GM12878 (cell line): ENCODE data around the gene CEP97. TPM values are rescaled to one million over a fixed set of nuclear protein-coding genes. Genes with fewer than 3 reads are reported as not detected.
A peak's percentile ranks its signal among the peaks of the same experiment; 100 is the strongest.

Experiments used
- ATAC-seq: fragments of 200-7000 bp; cut with Tn5 transposase; 3 replicates; pipeline ENCODE4 v1.9.1; 2020; ENCODE audit warnings: mild to moderate bottlenecking, moderate library complexity
- BruUV-seq: library from RNA; stranded (reverse); fragments of 400-500 nt; replicated peaks from 2 replicates; lab custom pipeline; 2021; lab: Mats Ljungman, UMichigan
- CTCF ChIA-PET: fragments of 300-600 bp; sonication (Branson Sonifier 250); formaldehyde crosslinking; extraction: SDS; loops from one replicate; lab custom pipeline; 2021; ENCODE audit warnings: inconsistent platforms; lab: Yijun Ruan, JAX
- POLR2A ChIA-PET: fragments of 350-600 bp; formaldehyde crosslinking; extraction: SDS; loops from one replicate; lab custom pipeline; 2021; ENCODE audit warnings: inconsistent platforms; lab: Charles Lee
- RAD21 ChIA-PET: fragments of 300-600 bp; sonication (Branson Sonifier 250); formaldehyde crosslinking; loops from one replicate; lab custom pipeline; 2023; ENCODE audit warnings: antibody characterized with exemption; ENCODE audit not compliant: unreplicated experiment; lab: Charles Lee
- SMC1A ChIA-PET: fragments of 300-600 bp; sonication (Branson Sonifier 250); formaldehyde crosslinking; loops from one replicate; lab custom pipeline; 2023; ENCODE audit not compliant: unreplicated experiment, uncharacterized antibody; lab: Charles Lee
- DNase-seq: peaks from one replicate; pipeline ENCODE4 v3.0.0-alpha.2; 2011; ENCODE audit warnings: low read depth, low spot score
- FAIRE-seq: peaks from 3 replicates; lab custom pipeline; 2011; peaks lifted over from hg19 to GRCh38; lab: Jason Lieb, UNC
- H2AFZ ChIP-seq: 2 replicates; pipeline ENCODE4 v1.6.0; 2011; ENCODE audit warnings: low read depth, low read length, control low read depth; ENCODE audit not compliant: control insufficient read depth
- H3K27ac ChIP-seq: 2 replicates; pipeline ENCODE4 v1.5.1; 2011; ENCODE audit warnings: control low read depth; ENCODE audit not compliant: control insufficient read depth, insufficient read depth
- H3K27me3 ChIP-seq, 2 experiments: replicated peaks in 1 of 2; 2 replicates each; pipeline versions ENCODE4 v1.6.0 to v1.6.1; 2011; ENCODE audit warnings: low read length in 1 of 2; ENCODE audit not compliant: control insufficient read depth in 2 of 2, insufficient read depth in 2 of 2
- H3K36me3 ChIP-seq, 2 experiments: 2 replicates each; pipeline ENCODE4 v1.5.1; 2011; ENCODE audit warnings: low read length in 1 of 2; ENCODE audit not compliant: control insufficient read depth in 2 of 2, insufficient read depth in 2 of 2
- H3K4me1 ChIP-seq: 2 replicates; pipeline ENCODE4 v1.6.1; 2011; ENCODE audit warnings: mild to moderate bottlenecking, low read length, moderate library complexity, mixed read lengths; ENCODE audit not compliant: control insufficient read depth, insufficient read depth
- H3K4me2 ChIP-seq: 2 replicates; pipeline ENCODE4 v1.6.0; 2011; ENCODE audit warnings: control low read depth; ENCODE audit not compliant: control insufficient read depth, insufficient read depth
- H3K4me3 ChIP-seq: fragments of 200-600 bp; sonication (generic); 2 replicates; pipeline ENCODE4 v1.5.1; 2016
- H3K79me2 ChIP-seq: 2 replicates; pipeline ENCODE4 v1.6.0; 2011; ENCODE audit warnings: low read length; ENCODE audit not compliant: control insufficient read depth, insufficient read depth
- H3K9ac ChIP-seq: 2 replicates; pipeline ENCODE4 v1.8.0; 2011; ENCODE audit warnings: low read length, control low read depth, mixed read lengths; ENCODE audit not compliant: control insufficient read depth, insufficient read depth
- H3K9me3 ChIP-seq: replicated peaks from 3 replicates; pipeline ENCODE4 v1.5.1; 2011; ENCODE audit warnings: mild to moderate bottlenecking, low read length; ENCODE audit not compliant: control insufficient read depth, insufficient read depth
- H4K20me1 ChIP-seq: 2 replicates; pipeline ENCODE4 v1.6.0; 2011; ENCODE audit not compliant: control insufficient read depth, insufficient read depth
- MEF2A ChIP-seq: IDR thresholded peaks from 2 replicates; pipeline ENCODE4 v1.6.1; 2011; ENCODE audit warnings: low read depth, mild to moderate bottlenecking, low read length, moderate library complexity; ENCODE audit not compliant: insufficient read depth
- MYC ChIP-seq: IDR thresholded peaks from 2 replicates; pipeline ENCODE4 v1.6.1; 2011; ENCODE audit warnings: mild to moderate bottlenecking, low read length, moderate library complexity, inconsistent platforms; ENCODE audit not compliant: insufficient read depth, insufficient replicate concordance, insufficient read length, severe bottlenecking
- NBN ChIP-seq: fragments of 450-650 bp; IDR thresholded peaks from 2 replicates; pipeline ENCODE4 v1.6.1; 2016
- WGBS: methylation state at CpG from one replicate; pipeline ENCODE4 v1.1.6; 2016; ENCODE audit warnings: low lambda C conversion rate; ENCODE audit not compliant: insufficient replicate concordance, insufficient coverage; ENCODE audit errors: missing lambda C conversion rate; 5-methylcytosine and 5-hydroxymethylcytosine counted together
- in situ Hi-C: fragments of 300-500 bp; cut with MboI; formaldehyde crosslinking; loops from 9 replicates; pipeline ENCODE4 v1.14.3; 2018; ENCODE audit warnings: mixed read lengths
- intact Hi-C: fragments of 100-400 bp; cut with micrococcal nuclease; formaldehyde crosslinking; loops from one replicate; pipeline ENCODE4 v1.14.2; 2022; ENCODE audit not compliant: unreplicated experiment
- polyA plus RNA-seq, 11 experiments: library from polyadenylated mRNA; depleted of rRNA in 4 of 11; unstranded in 6 of 11; stranded (reverse) in 5 of 11; fragments of >200 nt; fragmentation: Nextera tagmentation in 4 of 11; fragmentation: Illumina TruSeq in 1 of 11; extraction: Ambion mirVana in 4 of 11; extraction: Trizol in 1 of 11; gene quantifications; 1 replicate in 1 of 11; 2 replicates in 10 of 11; pipeline versions ENCODE4 v1.2.1 to v1.2.3, GENCODE V29; 2011 to 2016; ENCODE audit warnings: inconsistent platforms in 2 of 11, missing spikeins in 2 of 11, low read depth in 1 of 11
- total RNA-seq, 4 experiments: library from RNA; depleted of rRNA in 3 of 4; stranded (reverse); fragments of >200 nt in 3 of 4; fragmentation: Illumina TruSeq in 1 of 4; extraction: Trizol in 1 of 4; gene quantifications; 2 replicates each; pipeline versions ENCODE4 v1.2.1 to v1.2.3, GENCODE V29; 2013 to 2021
- TF ChIP-seq, protein P1 (sequence below): fragments of 450-650 bp; IDR thresholded peaks from 2 replicates; pipeline ENCODE4 v1.6.1; 2016; ENCODE audit warnings: mild to moderate bottlenecking
- TF ChIP-seq, protein P2 (sequence below): IDR thresholded peaks from 2 replicates; pipeline ENCODE4 v1.6.1; 2012; ENCODE audit warnings: low read depth, low read length, improper control_type of control experiment

Gene CEP97
- total and polyA plus RNA-seq, 10 of the 15 experiments (the other 5 are each of a cell fraction or from before 2014, with no cell fraction given), result 1.9 to 13.7 (median 5.8) TPM

GRCh38 chr3:101779047-101779821, 54.8 kb downstream of the CEP97 start, which contains the start of gene NXPE3 (continued):
- TF ChIP-seq, protein P1, sequence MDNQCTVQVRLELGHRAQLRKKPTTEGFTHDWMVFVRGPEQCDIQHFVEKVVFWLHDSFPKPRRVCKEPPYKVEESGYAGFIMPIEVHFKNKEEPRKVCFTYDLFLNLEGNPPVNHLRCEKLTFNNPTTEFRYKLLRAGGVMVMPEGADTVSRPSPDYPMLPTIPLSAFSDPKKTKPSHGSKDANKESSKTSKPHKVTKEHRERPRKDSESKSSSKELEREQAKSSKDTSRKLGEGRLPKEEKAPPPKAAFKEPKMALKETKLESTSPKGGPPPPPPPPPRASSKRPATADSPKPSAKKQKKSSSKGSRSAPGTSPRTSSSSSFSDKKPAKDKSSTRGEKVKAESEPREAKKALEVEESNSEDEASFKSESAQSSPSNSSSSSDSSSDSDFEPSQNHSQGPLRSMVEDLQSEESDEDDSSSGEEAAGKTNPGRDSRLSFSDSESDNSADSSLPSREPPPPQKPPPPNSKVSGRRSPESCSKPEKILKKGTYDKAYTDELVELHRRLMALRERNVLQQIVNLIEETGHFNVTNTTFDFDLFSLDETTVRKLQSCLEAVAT, result no peak
- TF ChIP-seq MYC (no peak), MEF2A (no peak)
- TF ChIP-seq, protein P2, sequence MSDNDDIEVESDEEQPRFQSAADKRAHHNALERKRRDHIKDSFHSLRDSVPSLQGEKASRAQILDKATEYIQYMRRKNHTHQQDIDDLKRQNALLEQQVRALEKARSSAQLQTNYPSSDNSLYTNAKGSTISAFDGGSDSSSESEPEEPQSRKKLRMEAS, result peak; percentile 78

DNA sequence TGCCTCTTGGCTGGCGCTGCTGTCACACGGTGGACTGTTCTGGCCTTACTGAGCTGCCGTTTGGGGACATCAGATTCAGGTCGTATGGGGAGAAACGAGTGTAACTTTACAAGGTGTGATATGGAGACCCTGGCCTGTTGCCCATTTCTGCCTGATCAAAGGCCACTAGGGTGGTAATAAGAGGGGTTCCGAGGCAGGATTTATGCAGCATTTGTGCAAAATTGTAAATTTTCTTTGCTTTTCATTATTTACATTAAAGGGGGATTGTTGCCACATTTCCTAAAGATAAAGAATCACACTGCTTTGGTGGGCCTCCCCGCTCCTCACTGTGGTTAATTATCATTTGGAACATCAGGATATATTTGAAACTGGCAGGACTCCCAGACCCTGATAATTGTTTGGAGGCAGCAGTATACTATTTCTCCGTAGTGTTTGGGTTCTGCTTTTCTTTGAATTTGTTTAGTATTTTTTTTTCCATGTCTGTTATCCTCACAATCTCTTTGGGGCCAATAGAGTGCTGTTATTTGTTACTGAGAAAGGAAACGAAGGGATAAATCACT, 55.5 kb downstream of the CEP97 start:
- POLR2A ChIA-PET, result interaction anchor here (1.2 kb wide), 1 partner anchor 58 kb away, joined by 3 read pairs; no protein-coding TSS in a partner anchor
- TF ChIP-seq NBN, result no peak
- TF ChIP-seq, all 136 proteins: peak for 0
- DNase-seq (no peak), ATAC-seq (no peak), FAIRE-seq (no peak)
- in situ Hi-C loops, result no loop called here
- SMC1A ChIA-PET, result interaction anchor here (1.0 to 1.6 kb wide), 4 partner anchors 11 to 445 kb away, joined by 3 to 5 read pairs (median 3); no protein-coding TSS in a partner anchor
- H3K4me3 ChIP-seq, result peak overlapping the region; percentile 89
- intact Hi-C loops, result loop anchor here (5.0 kb wide), 1 partner anchor 78 kb away; no protein-coding TSS in a partner anchor
- RAD21 ChIA-PET, result interaction anchor here (0.8 kb wide), 1 partner anchor 55 kb away, joined by 3 read pairs; the partner anchor contains the start of gene CEP97
- H3K4me2 ChIP-seq, result peak overlapping the region; percentile 83
- H3K27me3 ChIP-seq, result no peaks in the 10 kb centered on the region
- peaks cover 10% of the 10 kb centered on the region for H3K4me1 ChIP-seq
- peak overlapping the region; percentile 10; the same call in 1 of the 2 replicates for H3K9ac ChIP-seq
- H4K20me1 ChIP-seq, result no peaks in the 10 kb centered on the region
- no peak overlapping the region for H3K27ac ChIP-seq
- CTCF ChIA-PET, result interaction anchor here (0.8 to 1.4 kb wide), 6 partner anchors 9 to 445 kb away, joined by 3 to 8 read pairs (median 4); no protein-coding TSS in a partner anchor
- BruUV-seq, result no TSS peak
- 46% methylated on average over 9 of the region's 9 CpGs for WGBS
- no peaks in the 10 kb centered on the region; the same call in 2 of the 3 replicates for H3K9me3 ChIP-seq
- peak overlapping the region; percentile 96 for H2AFZ ChIP-seq
- H3K79me2 ChIP-seq, result peaks cover 2% of the 10 kb centered on the region
- no peaks in the 10 kb centered on the region; a peak in 2 of 4 replicates for H3K36me3 ChIP-seq
